ENCODE data around the gene TOM1. TPM values are rescaled to one million over a fixed set of nuclear protein-coding genes. Genes with fewer than 3 reads are reported as not detected.
"Not testable (repeated sequence)": the region's sequence is repeated elsewhere in the genome, so short reads cannot be mapped to it uniquely, and the experiment has no call there.

The TOM1 gene
- total RNA-seq, 2 experiments from 2014 or later = 22.7 to 30.6 TPM

- Histone ChIP-seq H3K79me2 (ENCODE audit: insufficient read depth, low read depth, low read length) (no peaks in the 10 kb centered on the region), H3K4me3 (ENCODE audit: low read depth, low read length, poor library complexity, severe bottlenecking) (no peak overlapping the region), H2AFZ (ENCODE audit: low read length) (peak overlapping the region; percentile 21; the same call in 1 of the 2 replicates), H3K4me2 (ENCODE audit: low read length) (peak overlapping the region; percentile 30), H3K4me1 (ENCODE audit: insufficient read depth, low read length, poor library complexity, severe bottlenecking) (peaks cover 52% of the 10 kb centered on the region), H3K27ac (ENCODE audit: low read depth, low read length, poor library complexity, severe bottlenecking) (no peak overlapping the region), H3K9me2 (ENCODE audit: insufficient read depth, low read length) (no peaks in the 10 kb centered on the region), H3K9me3 (ENCODE audit: low read length) (no peaks in the 10 kb centered on the region), H3K36me3 (ENCODE audit: insufficient read depth, low read length) (no peaks in the 10 kb centered on the region), H4K20me1 (ENCODE audit: insufficient read depth, low read length) (no peaks in the 10 kb centered on the region)
- ChIA-PET CTCF (ENCODE audit: unreplicated experiment) (interaction anchor here (0.6 kb wide), 1 partner anchor 41 kb away, joined by 3 read pairs; no protein-coding TSS in a partner anchor), POLR2A (interaction anchor here (0.6 to 1.2 kb wide), 2 partner anchors 10 to 43 kb away, joined by 3 to 5 read pairs; no protein-coding TSS in a partner anchor)
- DNase-seq (ENCODE audit: low spot score) = no peak
- BruUV-seq (replicated peaks) = no TSS peak
- intact Hi-C loops (cut with micrococcal nuclease; ENCODE audit: unreplicated experiment) = no loop called here
- TF ChIP-seq CTCF (conservative IDR thresholded peaks at IDR 0.05; ENCODE audit: low read length) = no peak
- TF ChIP-seq EZH2phosphoT487 (IDR thresholded peaks at IDR 0.05; ENCODE audit: borderline replicate concordance, low read depth, low read length) = no peak
Observed at GRCh38 chr22:35361001-35361558, 61.4 kb downstream of the TOM1 start.

GRCh38 chr22:35363566-35364086 lies 63.9 kb downstream of the TOM1 start:
- no peak for DNase-seq (ENCODE audit: low spot score)
- intact Hi-C loops (cut with micrococcal nuclease; ENCODE audit: unreplicated experiment) = no loop called here
- POLR2A ChIA-PET = interaction anchor here (0.6 to 1.5 kb wide), 4 partner anchors 11 to 156 kb away, joined by 3 to 7 read pairs (median 3); no protein-coding TSS in a partner anchor
- H3K4me1 ChIP-seq (ENCODE audit: insufficient read depth, low read length, poor library complexity, severe bottlenecking) = peaks cover 62% of the 10 kb centered on the region
- peak overlapping the region; percentile 48 for H3K27ac ChIP-seq (ENCODE audit: low read depth, low read length, poor library complexity, severe bottlenecking)
- H4K20me1 ChIP-seq (ENCODE audit: insufficient read depth, low read length) = no peaks in the 10 kb centered on the region
- no peaks in the 10 kb centered on the region for H3K36me3 ChIP-seq (ENCODE audit: insufficient read depth, low read length)
- H3K9me2 ChIP-seq (ENCODE audit: insufficient read depth, low read length) = no peaks in the 10 kb centered on the region
- CTCF ChIA-PET (ENCODE audit: unreplicated experiment) = no interaction called here
- BruUV-seq (replicated peaks) = no TSS peak
- no peaks in the 10 kb centered on the region for H3K9me3 ChIP-seq (ENCODE audit: low read length)
- no peak overlapping the region for H3K4me3 ChIP-seq (ENCODE audit: low read depth, low read length, poor library complexity, severe bottlenecking)
- H3K4me2 ChIP-seq (ENCODE audit: low read length) = peak overlapping the region; percentile 58
- H2AFZ ChIP-seq (ENCODE audit: low read length) = peak overlapping the region; percentile 76
- TF ChIP-seq CTCF (conservative IDR thresholded peaks at IDR 0.05; ENCODE audit: low read length) (no peak), EZH2phosphoT487 (IDR thresholded peaks at IDR 0.05; ENCODE audit: borderline replicate concordance, low read depth, low read length) (no peak)
- H3K79me2 ChIP-seq (ENCODE audit: insufficient read depth, low read depth, low read length) = no peaks in the 10 kb centered on the region

- CTCF ChIA-PET (ENCODE audit: unreplicated experiment) = not testable (repeated sequence)
Observed at GRCh38 chr22:35364230-35364629, 64.5 kb downstream of the TOM1 start.

More at GRCh38 chr22:35364230-35364629, 64.5 kb downstream of the TOM1 start:
- BruUV-seq (replicated peaks); H3K9me2 ChIP-seq (ENCODE audit: insufficient read depth, low read length); H3K79me2 ChIP-seq (ENCODE audit: insufficient read depth, low read depth, low read length); H3K4me2 ChIP-seq (ENCODE audit: low read length); DNase-seq (ENCODE audit: low spot score); H2AFZ ChIP-seq (ENCODE audit: low read length); H3K27ac ChIP-seq (ENCODE audit: low read depth, low read length, poor library complexity, severe bottlenecking); H4K20me1 ChIP-seq (ENCODE audit: insufficient read depth, low read length); intact Hi-C loops (cut with micrococcal nuclease; ENCODE audit: unreplicated experiment); H3K36me3 ChIP-seq (ENCODE audit: insufficient read depth, low read length); H3K4me3 ChIP-seq (ENCODE audit: low read depth, low read length, poor library complexity, severe bottlenecking); H3K9me3 ChIP-seq (ENCODE audit: low read length): not testable (repeated sequence)
- H3K4me1 ChIP-seq (ENCODE audit: insufficient read depth, low read length, poor library complexity, severe bottlenecking) = peaks cover 69% of the 10 kb centered on the region
- POLR2A ChIA-PET = interaction anchor here (0.6 kb wide), 1 partner anchor 155 kb away, joined by 7 read pairs; no protein-coding TSS in a partner anchor

Measured in OCI-LY7 (cell line).